ENCODE results near the gene PIWIL4.
A peak's percentile ranks its signal among the peaks of the same experiment; 100 is the strongest.
"Not testable (repeated sequence)": the region's sequence is repeated elsewhere in the genome, so short reads cannot be mapped to it uniquely, and the experiment has no call there.

Gene PIWIL4

DNA sequence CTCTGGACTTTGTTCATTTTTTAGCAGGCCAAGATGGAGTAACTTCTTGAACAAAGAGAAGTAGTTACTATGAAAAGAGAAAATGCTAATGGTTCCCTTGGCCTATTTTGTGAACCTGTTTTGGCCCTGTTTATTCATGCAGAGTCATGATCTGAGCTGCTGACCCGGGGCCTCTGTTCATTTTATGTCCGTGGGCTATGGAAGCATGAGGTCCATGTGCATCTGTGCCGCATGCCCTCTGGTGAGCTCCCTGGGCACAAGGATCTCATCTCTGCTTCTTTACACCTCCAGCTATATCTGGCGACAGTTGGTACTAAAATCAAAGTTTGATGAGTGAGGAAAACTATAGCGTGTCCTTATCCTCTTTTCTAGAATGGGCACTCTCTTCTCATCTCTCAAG lies 1.0 kb downstream of the PIWIL4 start:
- no peak overlapping the region for H3K4me3 ChIP-seq (replicated peaks in 1 of 2; ENCODE audit: low read depth in 2 of 2, low read length in 2 of 2)

DNA sequence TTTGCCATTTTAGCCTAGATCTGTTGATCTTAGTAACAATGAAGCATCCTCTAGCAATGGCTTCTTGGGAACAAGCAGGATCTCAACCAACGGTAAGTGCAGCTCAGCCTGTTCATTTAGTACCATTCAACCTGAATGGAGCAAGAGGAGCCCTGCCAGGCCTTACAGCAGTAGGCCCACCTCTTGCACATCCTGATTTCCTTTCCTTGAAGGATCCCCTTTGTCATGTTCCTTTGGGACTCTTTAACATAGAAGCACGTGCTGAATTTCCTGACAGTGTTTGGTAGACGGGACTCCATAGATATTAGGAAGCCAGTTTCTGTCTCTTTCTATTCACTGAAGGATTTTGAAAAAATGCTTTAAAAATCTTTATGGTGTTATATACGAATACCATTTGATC lies 1.5 kb downstream of the PIWIL4 start:
- no peak for DNase-seq (ENCODE audit: low read depth in 2 of 2)
- no peak overlapping the region for H3K4me3 ChIP-seq (replicated peaks in 1 of 2; ENCODE audit: low read depth in 2 of 2, low read length in 2 of 2)
- TF ChIP-seq, protein P1, sequence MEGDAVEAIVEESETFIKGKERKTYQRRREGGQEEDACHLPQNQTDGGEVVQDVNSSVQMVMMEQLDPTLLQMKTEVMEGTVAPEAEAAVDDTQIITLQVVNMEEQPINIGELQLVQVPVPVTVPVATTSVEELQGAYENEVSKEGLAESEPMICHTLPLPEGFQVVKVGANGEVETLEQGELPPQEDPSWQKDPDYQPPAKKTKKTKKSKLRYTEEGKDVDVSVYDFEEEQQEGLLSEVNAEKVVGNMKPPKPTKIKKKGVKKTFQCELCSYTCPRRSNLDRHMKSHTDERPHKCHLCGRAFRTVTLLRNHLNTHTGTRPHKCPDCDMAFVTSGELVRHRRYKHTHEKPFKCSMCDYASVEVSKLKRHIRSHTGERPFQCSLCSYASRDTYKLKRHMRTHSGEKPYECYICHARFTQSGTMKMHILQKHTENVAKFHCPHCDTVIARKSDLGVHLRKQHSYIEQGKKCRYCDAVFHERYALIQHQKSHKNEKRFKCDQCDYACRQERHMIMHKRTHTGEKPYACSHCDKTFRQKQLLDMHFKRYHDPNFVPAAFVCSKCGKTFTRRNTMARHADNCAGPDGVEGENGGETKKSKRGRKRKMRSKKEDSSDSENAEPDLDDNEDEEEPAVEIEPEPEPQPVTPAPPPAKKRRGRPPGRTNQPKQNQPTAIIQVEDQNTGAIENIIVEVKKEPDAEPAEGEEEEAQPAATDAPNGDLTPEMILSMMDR (IDR thresholded peaks at IDR 0.05; ENCODE audit: low read depth, low read length): no peak

More for the DNA sequence above, 1.0 kb downstream of the PIWIL4 start:
- no peak for DNase-seq (ENCODE audit: low read depth in 2 of 2)
- TF ChIP-seq, protein P1 (IDR thresholded peaks at IDR 0.05; ENCODE audit: low read depth, low read length): no peak

DNA sequence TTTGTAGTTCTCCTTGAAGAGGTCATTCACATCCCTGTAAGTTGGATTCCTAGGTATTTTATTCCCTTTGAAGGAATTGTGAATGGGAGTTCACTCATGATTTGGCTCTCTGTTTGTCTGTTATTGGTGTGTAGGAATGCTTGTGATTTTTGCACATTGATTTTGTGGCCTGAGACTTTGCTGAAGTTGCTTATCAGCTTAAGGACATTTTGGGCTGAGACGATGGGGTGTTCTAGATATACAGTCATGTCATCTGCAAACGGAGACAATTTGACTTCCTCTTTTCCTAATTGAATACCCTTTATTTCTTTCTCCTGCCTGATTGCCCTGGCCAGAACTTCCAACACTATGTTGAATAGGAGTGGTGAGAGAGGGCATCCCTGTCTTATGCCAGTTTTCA lies 5.8 kb downstream of the PIWIL4 start:
- H3K4me3 ChIP-seq (replicated peaks in 1 of 2; ENCODE audit: low read depth in 2 of 2, low read length in 2 of 2); DNase-seq (ENCODE audit: low read depth in 2 of 2): not testable (repeated sequence)

DNA sequence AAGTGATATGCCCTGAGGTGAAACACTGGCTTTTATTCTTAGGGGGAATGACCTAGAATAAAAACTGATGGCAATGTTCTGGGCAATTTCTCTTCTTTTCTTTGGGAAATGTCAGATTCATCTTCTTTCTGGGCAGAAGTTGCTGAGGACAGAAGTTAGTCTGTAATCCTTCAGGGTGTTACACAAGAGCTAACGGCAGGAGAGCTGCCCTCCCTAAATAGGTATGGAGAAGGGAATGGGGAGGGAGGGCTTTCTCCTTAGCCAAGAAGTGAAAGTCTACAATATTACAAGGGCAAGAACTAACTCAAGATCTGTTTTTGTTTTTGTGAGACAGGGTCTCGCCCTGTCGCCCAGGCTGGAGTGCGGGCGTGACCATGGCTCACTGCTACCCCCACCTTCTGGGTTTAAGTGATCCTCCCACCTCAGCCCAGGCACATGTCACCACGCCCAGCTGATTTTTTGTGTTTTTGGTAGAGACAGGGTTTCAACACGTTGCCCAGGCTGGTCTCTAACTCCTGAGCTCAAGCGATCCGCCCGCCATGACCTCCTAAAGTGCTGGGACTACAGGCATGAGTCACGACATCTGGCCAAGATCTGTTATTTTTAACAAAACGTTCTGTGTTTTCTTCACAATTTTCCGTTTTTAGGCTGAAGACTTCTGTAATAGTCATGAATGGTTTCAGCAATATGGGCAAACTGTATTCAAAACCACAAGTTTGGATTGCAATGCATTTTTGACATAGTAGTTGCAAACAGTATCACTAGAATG lies 7.2 kb downstream of the PIWIL4 start:
- no peak overlapping the region for H3K4me3 ChIP-seq (replicated peaks in 1 of 2; ENCODE audit: low read depth in 2 of 2, low read length in 2 of 2)
- peak; percentile 64 to 81 for DNase-seq (ENCODE audit: low read depth in 2 of 2)
- TF ChIP-seq, protein P1 (IDR thresholded peaks at IDR 0.05; ENCODE audit: low read depth, low read length): no peak

DNA sequence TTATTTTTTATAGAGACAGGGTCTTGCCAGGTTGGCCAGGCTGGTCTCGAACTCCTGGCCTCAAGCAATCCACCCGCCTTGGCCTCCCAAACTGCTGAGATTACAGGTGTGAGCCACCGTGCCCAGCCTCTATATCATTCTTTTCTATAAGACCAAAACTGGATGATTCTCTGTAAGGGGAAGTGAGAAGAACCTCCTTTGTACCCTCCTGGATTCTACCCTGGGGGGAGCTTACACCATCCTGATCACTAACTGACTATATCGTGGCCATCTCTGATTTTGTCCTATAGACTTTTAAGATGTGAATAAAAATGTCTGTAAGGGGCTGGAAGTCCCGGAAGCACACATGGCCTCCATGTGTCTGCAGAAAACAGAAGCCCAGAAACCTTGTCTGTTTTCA lies 9.1 kb downstream of the PIWIL4 start:
- TF ChIP-seq, protein P1 (IDR thresholded peaks at IDR 0.05; ENCODE audit: low read depth, low read length): no peak
- no peak for DNase-seq (ENCODE audit: low read depth in 2 of 2)
- no peak overlapping the region for H3K4me3 ChIP-seq (replicated peaks in 1 of 2; ENCODE audit: low read depth in 2 of 2, low read length in 2 of 2)

DNA sequence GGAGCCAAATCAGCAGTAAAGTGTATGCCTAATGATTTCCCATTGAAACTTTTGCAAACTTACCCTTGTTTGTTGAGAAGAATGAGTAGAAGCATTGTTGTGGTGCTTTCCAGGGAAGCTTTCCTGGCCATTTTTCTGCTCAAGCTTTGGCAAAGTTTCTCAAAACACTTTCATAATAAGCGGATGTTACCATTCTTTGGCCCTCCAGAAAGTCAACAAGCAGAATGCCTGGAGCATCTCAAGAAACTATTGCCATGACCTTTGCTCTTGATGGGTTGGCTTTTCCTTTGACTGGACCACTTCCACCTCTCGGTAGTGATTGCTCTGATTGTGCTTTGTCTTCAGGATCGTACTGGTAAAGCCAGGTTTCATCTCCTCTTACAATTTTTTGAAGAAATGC lies 10.7 kb downstream of the PIWIL4 start:
- no peak overlapping the region for H3K4me3 ChIP-seq (replicated peaks in 1 of 2; ENCODE audit: low read depth in 2 of 2, low read length in 2 of 2)
- TF ChIP-seq, protein P1 (IDR thresholded peaks at IDR 0.05; ENCODE audit: low read depth, low read length): no peak
- no peak for DNase-seq (ENCODE audit: low read depth in 2 of 2)

DNA sequence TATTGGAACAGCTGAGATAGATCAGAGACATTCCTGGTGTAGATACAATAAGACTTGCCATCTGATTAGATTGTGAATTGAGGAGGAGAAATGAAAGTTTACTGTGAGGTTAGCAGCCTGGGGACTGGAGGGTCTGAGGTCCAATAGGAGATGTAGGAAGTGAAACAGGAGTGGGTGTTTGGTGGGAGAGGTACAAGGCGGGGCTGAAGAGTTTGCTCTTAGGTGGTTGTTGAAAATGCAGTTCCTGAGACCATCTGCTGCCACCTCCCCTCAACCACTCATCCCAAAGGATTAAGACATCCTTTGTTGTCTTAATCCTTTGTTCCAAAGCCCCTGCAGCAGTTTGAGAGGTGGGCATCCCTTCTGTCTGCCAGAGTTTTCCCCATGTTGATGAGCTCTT lies 14.8 kb downstream of the PIWIL4 start:
- TF ChIP-seq, protein P1 (IDR thresholded peaks at IDR 0.05; ENCODE audit: low read depth, low read length): no peak
- no peak for DNase-seq (ENCODE audit: low read depth in 2 of 2)

More for the DNA sequence above, 14.8 kb downstream of the PIWIL4 start:
- no peak overlapping the region for H3K4me3 ChIP-seq (replicated peaks in 1 of 2; ENCODE audit: low read depth in 2 of 2, low read length in 2 of 2)

Data from cardiac fibroblast (primary cell).